NOMO-1 treated with dmso at 0.1 percent for 144 hours (cell line): ENCODE results near the gene PRKAB1.
"Not testable (repeated sequence)": the region's sequence is repeated elsewhere in the genome, so short reads cannot be mapped to it uniquely, and the experiment has no call there.

Experiments used
- DNase-seq: peaks from one replicate; lab custom pipeline; 2025; ENCODE audit not compliant: unreplicated experiment; lab: John Stamatoyannopoulos, UW

The PRKAB1 gene, protein sequence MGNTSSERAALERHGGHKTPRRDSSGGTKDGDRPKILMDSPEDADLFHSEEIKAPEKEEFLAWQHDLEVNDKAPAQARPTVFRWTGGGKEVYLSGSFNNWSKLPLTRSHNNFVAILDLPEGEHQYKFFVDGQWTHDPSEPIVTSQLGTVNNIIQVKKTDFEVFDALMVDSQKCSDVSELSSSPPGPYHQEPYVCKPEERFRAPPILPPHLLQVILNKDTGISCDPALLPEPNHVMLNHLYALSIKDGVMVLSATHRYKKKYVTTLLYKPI

DNA sequence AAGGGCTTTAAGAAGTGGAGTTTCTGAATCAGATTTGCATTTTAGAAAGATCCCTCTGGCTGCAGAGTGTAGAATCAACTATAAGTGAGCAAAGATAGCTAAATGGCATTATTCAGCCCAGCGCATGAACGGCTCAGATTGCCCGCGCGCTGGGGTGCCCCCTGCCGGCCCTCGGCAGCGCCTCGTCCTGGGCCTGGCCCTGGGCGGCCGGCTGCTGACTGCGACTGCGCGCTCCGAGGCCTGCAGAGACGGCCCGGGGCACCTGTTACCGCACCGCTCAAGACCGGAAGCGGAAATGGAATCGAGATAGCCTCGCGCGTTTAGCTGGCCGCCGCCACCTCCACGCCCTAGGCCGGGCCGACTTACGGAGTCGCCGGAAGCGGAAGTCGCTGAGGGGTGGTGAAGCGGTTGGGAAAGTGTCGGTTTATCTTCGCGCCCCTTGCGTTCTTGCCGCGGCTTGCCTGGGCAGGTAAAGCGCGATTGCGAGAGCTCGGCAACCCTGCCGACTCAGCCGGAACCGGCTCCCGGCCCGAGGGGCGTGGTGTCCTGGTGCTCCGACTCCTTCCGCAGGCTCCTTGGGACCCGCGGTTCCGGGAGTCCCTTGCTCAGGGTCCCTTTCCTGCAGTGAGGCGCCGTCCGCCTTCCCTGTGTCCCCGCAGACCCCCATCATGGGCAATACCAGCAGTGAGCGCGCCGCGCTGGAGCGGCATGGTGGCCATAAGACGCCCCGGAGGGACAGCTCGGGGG is at the start of gene PRKAB1:
PRKAB1 (plus strand) TSS at position 557 of the 747 bp plus-strand sequence; CDS start at position 669, 112 bp downstream.
- DNase-seq: peak; percentile 98

DNA sequence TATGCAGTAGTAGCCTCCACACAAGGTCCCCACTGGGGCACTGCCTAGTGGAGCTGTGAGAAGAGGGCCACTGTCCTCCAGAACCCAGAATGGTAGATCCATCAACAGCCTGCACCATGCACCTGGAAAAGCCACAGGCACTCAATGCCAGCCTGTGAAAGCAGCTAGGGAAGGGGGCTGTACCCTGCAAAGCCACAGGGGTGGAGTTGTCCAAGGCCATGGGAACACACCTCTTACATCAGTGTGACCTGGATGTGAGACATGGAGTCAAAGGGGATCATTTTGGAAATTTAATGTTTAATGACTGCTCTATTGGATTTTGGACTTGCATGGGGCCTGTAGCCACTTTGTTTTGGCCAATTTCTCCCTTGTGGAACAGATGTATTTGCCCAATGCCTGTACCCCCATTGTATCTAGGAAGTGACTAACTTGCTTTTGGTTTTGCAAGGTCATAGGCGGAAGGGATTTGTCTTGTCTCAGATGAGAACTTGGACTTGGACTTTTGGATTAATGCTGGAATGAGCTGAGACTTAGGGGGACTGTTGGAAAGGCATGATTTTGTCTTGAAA is 49.5 kb upstream of the PRKAB1 start:
- not testable (repeated sequence) for DNase-seq

DNA sequence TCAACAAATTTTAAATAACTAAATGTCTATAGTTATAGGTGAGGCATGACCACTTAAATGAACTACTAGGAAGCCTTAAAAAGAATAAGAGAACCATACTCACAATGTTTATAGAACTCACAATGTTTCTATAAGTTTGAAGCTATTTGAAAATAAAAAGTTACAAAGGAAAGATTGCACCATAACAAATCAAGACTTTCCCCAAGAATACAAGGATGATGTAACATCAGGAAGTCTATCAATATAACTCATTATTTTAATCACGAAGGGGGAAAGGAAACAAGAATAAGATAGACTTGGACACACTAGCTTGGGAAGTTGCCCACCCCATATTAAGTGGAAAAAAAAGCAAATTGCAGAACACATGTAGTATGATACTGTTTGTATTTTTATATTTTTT is 47.4 kb upstream of the PRKAB1 start:
- no peak for DNase-seq

DNA sequence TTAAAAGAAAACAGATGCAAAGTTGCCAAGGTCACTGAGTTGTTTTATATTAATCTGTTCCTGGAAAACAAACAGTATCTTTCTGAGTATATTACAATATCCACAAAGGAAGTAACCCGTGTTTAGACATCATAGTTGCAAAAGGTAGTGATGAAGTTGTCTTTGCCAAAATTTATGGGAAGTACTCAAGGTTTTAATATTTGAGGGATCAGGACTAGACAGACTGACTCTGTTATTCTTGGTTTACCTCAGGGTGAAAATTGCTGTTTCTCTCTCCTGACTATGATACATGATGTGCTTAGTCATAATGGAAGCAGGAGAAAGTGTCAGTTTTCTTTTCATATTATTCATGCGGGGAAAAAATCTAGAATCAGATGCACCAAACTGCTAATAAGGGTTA is 46.1 kb upstream of the PRKAB1 start:
- DNase-seq: no peak

DNA sequence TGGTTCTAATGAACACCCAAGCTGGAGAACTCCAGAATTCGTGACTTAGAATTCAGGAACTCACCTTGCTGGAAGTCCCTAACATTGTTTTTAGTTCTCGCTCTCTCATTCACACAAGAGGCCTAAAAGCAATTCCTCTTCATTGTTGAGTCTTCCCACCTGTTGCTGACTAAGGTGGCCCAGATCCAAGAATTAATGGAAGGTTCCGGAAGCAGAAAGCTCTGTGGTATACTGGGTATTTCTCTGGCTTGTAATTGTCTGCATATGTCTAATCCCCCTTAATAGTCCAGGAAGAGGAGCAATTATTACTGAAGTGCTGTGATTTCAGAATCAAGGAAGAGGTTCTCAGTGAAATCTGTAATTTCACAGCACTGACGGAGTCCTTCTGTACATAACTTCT is 43.0 kb upstream of the PRKAB1 start:
- DNase-seq: no peak

DNA sequence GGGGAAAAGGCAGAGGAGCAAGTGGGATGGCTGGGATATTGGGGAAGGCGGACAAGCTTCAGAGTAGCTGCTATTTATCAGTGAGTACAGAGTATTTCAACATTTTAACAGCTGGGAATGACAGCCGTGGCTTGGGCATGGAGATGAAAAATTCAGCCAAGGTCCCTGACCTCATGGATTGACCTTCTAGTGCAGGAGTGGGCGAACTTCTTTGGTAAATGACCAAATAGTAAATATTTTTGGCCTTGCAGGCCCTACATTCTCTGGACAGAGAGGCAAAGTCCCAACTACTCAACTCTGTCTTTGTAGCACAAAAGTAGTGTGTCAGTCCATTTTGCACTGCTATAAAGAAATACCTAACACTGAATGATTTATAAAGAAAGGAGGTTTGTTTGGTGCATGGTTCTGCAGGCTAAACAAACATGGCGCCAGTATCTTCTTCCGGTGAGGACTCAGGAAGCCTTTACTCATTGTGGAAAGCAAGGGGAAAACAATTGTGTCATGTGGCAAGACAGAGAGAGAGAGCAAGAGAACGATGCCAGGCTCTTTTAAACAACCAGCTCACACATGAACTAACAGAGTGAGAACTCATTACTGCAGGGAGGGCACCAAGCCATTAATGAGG is 40.8 kb upstream of the PRKAB1 start:
- no peak for DNase-seq

DNA sequence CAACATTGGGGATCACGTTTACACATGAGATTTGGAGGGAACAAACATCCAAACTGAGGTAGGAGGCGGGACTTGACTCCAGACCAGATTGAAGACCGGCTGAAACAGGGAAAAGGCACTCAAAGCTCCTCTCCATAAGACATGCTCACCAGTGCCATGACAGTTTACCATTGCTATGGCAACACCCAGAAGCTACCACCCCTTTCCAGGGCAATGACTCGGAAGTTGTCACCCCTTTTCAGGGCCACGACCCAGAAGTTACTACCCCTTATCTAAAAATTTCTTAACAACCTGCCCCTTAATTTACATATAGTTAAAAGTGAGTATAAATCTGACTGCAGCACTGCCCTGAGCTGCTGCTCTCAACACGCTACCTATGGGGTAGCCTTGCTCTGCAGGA is 40.2 kb upstream of the PRKAB1 start:
- no peak for DNase-seq

DNA sequence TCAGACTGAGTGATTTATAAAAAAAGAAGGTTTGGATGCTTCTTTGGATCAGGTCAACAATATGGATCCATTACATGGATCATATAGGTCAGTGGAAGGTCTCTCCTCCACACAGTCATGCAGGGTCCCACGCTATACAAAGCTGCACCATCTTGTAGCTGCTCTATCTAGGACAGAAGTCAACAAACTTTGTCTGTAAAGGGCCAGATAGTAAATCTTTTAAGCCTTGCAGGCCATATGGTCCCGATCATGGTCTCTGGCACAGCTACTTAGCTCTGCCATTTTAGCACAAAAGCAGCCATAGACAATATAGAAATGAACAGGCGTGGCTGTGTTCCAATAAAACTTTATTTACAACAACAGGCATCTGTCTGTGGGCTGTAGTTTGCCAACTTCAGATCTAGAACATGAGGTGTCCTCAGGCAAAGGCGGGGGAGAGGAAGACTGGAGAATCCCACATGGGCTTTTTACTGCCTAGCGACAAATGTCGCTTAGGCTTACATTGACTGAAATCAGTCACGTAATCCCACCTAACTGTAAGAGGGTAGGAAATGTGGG is 37.6 kb upstream of the PRKAB1 start:
- DNase-seq: no peak

DNA sequence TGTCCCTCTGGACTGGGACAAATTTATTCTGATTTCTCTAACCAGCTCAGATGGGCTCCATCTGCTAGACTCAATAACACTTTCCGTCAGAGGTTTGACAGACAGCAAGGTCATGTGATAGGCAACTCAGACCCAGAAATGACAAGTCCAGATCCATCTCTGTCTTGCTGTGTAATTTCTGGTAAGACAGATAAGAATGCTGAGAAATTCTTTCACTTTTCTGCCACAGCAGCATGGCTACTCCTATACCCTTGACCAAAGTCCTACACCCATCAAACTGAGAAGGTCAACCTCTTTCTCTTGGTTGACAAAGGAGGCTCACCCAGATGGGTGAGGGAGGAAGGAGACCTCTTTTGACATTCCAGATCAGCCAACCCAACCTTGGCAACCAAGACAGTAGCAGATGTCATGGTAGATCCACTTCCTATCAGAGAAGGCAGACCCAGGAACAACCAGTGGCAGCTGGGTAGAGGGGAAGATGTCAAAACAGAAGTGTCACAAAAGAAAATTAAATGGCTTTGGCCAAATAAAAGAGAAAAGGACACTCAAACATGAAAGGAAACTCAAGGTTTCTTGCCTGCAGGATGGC is 36.9 kb upstream of the PRKAB1 start:
- DNase-seq: no peak

DNA sequence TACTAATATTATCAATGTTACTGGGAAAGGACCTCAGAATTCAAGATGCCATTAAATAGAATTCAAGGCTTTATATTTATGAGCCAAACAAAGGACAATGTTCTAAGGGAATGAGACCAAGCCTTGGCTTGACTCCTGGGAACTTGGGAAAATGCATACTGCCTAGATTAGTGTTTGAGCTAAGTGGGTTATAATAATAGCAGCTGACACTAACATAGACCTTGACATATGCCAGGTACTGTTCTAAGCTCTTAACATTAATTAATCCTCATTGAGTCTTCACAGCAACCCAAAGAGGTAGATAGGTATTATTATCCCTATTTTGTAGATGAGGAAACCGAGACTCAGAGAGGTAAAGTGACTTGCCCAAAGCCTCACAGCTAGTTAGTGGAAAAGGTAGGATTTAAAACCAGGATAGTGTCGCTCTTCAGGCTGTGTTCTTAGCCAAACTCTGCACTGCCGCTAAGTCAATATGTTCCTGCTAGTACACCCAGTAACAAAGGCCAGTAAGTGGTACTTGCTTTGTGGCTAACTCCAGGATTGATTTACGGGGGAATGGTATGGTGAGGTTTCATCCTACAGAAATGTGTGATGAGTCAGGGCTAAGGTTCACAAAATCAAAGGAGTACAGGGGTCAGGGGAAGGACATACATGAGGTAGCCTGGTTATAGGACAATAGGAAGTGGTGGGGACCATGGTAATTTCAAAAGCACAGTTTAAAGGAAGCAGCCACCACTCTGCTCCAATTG is 35.8 kb upstream of the PRKAB1 start:
- no peak for DNase-seq

DNA sequence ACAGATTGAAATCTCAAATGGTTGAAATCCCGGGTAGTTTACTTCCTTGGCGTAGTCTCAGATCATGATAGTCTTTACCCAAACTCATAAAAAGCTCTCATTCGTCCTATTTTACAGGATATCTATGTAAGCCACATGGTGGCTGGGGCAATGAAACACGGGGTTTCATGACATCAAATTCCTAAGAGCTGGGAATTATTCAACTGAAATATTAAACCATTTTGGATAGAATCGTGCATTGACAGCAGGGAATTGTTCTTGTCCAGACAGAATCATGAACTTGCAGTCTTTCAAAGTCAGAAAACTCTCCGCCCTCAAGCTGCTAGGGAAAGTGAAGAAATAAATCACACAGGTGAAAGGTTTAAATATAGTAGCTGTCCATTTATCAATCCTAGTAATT is 33.2 kb upstream of the PRKAB1 start:
- DNase-seq: no peak

DNA sequence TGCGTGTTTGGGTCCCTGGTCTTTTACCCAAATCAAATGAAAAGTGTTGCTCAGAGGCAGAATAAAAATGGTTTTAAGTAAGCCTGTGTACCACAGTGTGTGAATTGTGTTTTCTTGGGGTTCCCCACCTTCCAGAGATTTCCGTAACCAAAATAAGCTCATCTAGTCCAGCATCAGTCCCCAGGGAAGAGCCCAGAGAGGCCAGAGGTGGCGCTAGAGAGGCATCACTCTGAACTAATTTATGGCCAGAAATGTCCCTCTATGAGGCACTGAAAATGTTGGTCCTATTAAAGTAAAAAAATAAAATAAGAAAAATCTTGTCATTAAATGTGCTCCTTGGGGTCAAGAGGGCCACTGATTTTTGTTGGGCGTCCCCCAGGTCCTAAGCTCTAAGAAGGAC is 24.9 kb upstream of the PRKAB1 start:
- no peak for DNase-seq

DNA sequence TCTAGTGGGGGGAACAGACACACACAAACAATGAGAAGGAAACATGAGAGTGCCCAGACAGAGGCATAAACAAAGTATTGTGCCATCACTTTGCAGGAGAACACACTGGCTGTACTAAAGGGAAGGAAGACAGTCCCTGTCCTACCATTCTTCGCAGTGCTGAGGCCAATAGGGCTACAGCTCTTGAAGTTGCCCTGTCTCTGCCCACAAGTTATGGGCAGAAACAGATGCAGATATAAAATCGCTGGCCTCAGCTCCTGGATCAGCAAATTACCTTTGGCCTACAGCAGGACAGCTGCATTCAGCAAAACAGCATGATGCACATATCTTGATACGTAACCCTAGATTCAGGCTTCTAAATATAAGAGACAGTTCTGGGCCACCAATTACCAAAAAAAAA is 23.0 kb upstream of the PRKAB1 start:
- no peak for DNase-seq

DNA sequence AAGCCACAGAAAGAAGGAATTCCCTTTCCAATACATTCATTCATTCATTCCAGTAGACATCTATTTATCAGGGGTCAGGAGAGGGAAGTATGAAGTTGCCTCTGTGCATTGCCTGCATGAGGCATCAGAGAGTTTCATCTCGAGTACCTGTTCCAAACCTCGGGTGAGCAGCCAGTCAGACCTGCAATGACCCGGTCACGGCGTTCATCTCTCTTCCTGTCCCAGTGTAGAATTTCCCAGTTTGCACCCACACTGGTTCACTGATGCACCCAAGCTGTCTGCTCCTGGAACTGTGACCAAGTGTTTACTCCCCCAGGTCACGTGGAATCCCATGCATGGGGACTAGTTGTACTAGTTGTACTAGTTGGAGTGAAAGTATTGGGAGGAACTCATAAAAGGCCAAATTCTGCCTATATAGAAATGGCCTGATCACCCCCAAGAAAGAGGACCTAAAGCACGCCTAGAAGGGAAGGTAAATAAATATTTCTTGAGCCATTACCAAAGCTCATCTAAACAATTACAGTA is 22.3 kb upstream of the PRKAB1 start:
- no peak for DNase-seq

DNA sequence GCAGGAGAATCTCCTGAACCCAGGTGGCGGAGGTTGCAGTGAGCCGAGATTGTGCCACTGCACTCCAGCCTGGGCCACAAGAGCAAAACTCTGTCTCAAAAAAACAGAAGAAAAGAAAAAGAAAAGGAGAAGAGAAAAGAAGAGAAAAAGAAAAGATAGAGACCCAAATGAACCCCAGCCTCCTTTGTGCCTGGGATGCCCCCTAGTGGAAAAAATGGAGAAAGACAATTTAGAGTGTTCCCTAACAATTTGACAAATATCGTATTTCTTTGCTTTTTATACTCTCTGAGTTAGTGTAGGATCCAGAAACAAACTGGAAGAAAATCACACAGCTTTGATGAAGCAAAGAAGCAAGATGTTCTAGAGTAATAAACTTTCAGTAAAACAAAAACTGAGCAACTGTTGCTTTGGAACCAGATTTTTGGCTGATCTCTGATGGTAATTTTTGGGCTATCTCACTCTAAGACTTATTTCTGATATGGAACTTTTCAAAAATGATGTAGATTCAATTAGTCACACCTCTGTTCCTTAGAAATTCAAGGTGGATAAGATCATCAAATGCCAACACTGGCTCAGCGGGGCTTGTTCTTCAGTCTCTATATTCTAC is 18.6 kb upstream of the PRKAB1 start:
- no peak for DNase-seq

DNA sequence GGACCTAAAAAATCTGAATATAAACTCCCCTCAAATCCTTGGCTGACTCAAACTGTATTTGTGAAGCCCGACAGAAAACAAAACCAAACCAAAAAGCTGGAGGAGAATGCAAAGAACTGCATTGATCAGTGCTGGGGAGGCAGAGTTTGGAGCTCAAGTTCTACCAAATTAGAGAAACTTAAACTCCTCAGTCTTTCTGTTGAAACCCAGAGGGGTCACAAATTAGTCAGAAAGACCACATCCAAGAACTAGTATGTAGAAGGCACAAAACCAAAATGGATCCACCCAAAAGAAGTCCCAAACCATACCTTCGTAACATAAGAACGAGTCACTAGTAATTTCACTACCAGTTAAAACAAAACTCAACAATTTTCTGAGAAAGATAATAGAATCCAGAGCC is 15.3 kb upstream of the PRKAB1 start:
- DNase-seq: no peak

DNA sequence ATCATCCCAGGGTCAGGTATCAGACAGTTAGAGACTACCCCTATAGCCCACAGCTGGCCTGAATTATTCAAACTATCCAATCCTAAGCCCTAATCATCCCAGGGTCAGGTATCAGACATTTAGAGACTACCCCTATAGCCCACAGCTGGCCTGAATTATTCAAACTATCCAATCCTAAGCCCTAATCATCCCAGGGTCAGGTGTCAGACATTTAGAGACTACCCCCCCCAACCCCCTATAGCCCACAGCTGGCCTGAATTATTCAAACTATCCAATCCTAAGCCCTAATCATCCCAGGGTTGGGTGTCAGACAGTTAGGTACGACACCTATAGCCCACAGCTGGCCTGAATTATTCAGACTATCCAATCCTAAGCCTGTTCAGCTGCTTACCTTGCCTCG is 10.9 kb upstream of the PRKAB1 start:
- DNase-seq: not testable (repeated sequence)

DNA sequence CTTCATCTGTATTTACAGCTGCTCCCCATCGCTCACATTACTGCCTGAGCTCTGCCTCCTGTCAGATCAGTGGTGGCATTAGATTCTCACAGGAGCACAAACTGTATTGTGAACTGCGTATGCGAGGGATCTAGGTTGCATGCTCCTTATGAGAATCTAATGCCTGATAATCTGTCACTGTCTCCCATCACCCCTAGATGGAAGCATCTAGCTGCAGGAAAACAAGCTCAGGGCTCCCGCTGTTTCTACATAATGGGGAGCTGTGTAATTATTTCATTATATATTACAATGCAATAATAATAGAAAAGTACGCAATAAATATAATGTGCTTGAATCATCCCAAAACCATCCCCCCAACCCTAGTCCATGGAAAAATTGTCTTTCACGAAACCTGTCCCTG is 9.8 kb upstream of the PRKAB1 start:
- DNase-seq: not testable (repeated sequence)

DNA sequence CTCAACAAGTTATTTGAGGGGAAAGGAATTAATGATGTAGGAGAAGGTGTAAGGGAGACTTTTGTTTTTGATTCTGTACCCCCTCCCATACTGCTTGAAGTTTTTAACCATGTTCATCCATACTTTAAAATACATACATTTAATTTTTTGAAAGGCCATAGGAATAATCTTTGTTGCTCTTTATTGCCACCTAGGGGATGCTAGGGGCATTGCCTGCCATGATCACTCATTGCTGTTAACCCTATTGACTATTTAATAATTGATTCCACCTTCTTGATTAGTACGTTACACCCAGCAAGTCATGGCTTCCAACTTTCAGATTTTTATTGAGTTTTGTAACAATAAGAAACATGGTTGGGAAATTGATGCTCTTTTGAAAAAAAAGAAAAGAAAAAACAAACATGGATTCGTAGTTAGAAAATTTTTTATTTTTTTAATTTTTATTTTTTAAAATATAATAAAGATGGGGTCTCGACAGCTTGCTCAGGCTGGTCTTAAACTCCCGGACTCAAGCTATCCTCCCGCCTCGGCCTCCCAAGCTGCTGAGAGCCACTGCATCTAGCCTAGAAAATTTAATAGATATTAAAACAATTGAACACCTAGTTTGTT is 8.5 kb upstream of the PRKAB1 start:
- DNase-seq: peak; percentile 36
